GM21381 (cell line): Measurements from ENCODE around the gene TNFRSF1A.

Source experiments
- ATAC-seq: cut with Tn5 transposase; IDR thresholded peaks from one replicate; pipeline ENCODE4 v1.9.1; 2021; ENCODE audit warnings: mild to moderate bottlenecking, moderate library complexity; ENCODE audit not compliant: unreplicated experiment

The TNFRSF1A gene

DNA sequence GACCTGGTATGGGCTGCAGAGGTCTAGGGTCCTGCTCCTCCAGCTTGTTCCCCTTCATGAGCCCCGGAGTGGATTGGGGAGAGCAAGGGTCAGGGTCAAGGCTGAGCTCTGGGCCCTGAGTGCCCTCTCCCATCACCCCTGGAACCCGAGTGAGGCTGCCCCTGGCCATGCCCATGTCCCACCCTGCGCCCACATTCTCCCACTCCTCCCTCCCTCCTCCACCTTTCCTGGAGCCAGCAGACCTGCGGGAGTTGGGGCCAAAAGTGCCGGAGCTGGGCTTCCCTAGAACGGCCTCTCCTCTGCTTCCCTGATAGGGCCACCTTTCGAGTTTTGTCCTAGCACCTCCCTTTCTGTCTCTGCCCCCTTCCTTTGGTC is 32.9 kb upstream of the TNFRSF1A start:
- no peak for ATAC-seq

DNA sequence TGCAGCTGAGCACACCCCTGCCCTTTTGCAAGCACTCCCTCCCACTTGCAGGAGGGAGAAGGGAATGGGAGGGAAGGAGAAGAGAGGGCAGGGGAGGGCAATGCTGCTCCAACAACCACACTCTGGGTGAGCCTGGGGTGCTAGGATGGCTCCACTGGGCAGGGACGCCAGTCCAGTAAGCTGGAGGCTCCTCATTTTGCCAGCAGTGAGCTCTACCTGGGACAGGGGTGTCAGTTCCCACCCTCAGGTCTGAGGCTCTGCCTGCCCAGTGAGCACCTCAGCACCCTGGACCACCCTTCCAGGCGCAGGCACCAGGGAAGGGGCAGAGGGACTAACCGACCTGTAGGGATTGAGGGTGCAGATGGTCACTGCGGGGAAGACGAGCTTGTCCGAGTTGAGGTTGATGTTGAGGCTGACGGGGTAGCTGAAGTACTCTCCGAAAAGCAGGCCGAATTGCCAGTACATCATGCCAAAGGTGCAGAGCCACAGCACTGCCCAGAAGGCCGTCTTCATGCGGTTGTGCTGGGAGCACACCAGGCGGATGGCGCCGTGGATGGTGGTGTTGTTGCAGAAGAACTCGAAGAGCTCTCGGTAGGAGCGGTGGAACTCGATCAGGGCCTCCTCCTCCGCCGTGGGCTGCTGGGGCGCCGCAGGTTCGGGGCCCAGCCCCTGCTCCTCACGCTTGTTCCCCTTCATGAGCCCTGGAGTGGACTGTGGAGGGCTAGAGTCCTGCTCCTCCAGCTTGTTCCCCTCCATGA is 32.3 kb upstream of the TNFRSF1A start:
- no peak for ATAC-seq

DNA sequence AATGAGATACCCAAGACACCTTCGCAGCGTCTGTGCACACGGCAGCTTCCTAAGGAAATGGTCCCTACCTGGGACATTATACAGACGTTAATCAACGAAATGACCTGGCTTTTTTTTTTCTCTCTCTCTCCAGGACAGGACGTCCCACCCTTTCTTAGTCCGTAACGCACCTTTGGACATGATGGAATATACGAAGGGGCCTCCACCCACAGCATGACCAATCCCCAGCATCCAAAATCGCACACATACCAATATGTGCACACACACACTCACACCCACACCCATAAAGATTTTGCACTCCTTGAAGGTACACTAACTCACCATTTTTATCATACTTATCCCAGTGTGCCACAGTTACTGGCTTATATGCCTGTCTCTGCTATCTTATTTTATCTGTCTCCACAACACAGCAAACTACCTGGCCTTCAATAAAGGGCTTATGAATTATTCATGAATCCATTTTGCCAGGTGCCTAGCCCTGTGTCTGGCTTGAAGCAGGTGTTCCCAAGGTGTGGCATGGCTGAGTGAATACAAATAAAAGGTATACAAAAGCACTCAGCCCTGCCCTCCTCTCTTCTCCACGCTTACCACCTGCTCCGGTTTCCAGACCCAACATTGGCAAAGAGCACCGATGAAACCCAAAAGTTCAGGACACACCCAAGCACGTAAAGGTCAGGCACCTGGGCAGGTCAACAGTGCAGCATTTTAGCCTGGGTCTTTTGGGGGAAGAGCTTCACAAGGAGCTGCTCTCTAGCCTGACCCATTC is 31.3 kb upstream of the TNFRSF1A start:
- ATAC-seq = no peak

DNA sequence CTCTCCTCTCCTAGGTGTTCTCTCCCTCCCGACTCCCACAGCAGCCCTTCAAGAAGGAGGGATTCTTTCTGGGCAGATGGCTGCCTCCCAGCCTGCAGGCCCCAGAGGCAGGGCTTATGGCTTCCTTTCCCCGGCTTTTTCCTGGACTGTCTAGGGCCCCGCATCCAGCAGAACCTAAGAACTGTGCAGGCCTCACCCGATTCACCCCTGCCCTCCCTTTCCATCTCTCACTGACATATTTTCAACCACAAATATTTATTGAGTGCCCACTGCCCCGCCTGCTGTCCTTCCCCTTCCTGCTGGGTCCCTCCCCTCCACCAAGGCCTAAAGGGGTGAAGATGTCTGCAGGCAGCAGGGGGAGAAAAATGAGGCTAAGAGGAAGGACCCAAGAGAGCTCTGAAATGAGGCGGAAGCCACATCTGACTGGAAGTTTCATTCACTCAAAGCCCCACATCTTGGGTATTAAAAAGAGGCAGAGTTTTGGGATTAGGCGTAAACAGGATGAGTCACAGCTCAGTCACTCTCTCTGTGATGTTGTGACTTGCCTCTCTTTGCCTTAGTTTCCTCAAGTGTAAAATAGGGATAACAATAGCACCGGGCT is 30.6 kb upstream of the TNFRSF1A start:
- ATAC-seq = no peak

DNA sequence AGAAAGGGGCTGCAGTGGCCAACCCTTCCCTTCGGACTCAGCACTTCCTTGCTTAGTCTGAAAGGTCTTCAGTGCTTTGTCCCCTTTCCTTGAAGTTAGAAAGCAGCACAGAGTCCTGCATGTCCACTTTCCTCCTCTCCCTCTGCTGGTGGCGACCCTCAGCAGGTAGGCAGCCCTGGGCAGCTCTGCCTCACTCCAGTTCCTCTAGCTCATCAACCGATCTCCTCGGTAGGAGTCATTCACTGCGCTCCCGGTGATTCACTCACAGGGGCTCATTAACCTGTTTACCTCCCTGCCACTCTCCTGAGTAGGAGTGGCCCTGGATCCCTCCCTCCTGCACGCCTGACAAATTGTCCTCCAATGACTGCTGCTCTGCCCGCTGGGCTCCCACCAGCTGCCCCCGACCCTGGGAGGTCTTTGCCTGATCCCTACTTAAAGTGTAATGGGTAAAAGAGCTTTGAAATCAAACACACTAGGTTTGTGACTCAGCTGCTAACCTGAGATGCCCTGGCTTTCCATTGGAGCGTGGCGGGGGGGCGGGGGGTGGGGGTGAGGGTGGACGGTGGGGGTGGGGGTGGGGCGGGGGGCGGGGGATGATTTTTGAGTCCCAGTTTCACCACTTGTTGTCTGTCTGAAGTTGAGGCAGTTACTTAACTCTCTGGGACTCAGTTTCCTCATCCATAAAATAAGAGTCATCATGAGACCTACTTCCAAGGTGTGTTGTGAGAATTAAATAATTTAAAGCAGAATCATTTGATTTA is 29.3 kb upstream of the TNFRSF1A start:
- no peak for ATAC-seq

DNA sequence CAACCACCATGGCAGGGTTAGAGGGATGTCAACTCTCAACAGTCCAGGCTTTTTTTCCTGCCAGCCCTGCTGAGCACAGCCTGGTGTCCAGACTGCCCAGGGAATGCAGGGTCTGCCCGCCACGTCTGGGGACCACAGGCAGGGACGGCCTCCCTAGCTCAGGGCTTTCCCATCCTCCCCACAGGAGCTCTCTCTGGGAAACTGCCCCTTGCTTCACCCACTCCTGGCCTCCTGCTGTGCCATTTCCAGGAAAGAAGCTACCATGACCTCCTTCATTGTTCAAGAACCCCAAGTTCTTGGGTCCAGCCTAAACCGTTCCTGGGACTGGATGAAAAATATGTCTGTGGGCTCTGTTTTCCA is 28.7 kb upstream of the TNFRSF1A start:
- no peak for ATAC-seq

DNA sequence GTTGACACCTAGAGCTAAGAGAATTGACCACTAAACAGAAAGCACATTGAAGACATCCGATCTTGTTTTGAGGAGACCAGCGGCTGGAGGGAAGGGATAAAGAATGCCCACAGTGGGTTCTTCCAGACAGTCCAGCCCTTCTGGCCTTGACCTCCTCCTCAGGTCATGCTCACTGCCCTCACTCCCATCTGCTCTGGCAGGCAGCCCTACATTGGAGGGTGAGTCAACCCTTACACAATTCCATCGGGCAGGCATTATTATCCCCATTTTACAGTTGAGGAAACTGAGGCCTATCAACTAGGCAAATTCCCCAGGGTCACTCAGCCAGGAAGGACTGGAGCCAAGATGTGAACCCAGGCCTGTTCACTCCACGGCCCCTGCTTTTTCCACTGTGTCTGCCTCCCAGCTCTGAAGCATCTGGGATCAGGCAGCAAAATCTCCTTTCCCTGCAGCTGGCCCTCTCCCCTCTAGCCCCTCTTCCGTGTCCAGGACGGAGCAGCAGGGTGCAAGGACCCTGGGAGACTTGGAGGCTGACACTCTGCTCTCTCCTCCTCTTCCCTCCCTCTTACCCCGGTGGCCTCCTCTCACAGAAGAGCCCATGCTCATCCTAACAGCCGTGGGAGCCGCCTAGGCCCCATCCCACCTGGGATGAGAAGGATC is 28.2 kb upstream of the TNFRSF1A start:
- no peak for ATAC-seq

DNA sequence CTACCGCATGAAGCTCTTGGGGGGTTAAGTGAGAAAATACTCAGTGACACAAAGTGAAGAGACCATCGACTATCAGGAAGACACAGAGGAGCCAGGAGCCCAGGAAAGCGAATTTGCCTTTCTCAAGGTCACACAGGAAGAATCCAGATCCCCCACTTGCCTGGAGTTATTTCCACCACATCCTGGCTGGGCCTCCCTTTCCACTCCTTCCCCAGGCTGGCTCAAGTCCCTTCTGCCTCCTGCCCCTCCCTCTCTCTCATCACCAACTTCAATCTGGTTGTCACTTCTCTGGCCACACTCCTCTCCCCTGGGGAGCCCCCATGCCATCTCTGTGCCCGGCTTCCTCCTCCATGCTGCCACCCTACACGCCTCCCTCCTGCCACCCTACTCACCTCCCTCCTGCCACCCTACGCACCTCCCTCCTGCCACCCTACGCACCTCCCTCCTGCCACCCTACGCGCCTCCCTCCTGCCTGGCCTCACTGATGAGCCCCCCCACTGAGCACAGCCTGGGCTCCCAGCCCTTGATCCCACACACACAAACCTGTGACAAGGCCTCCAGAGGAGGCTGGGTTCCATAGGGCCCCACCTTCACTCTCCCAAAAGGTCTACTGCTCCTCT is 27.1 kb upstream of the TNFRSF1A start:
- no peak for ATAC-seq

DNA sequence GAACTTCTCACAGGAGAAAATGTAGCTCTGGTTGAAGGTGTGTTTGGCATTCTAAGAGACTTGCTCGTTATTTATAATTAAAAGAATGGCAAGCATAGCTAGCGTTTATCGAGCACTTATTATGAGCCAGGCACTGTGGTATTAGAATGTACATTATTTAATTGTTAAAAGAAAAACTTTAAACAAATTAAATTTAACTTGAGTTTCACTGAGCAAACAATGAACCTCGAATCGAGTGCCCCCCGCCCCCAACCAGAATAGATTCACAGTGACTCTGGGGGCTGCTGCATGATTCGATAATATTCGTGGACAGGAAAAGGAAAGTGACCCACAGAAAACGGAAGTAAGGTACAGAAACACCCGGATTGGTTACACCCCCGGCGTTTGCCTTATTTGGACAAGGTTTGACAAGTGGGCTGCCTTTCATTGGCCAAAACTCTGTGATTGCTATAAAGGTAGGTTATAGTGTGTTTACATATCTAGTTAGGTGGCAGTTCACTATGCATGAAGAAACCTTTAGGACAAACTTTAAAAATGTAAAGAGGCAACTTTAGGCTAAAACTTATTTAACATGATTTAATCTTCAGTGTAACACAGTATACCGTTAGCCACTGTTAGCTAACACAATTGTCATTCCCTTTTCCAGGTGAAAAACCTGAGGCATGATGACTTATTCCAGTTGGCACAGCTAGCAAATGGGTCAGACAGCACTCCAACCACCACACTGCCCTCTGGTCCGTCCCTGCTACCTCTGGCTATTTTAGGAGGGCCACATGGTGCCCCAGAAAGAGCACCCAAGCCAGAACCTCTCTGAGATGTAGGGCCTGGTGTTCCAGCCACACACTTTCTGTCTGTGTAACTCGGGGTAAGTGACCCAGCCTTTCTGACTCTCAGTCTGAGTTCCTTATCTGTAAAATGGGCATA is 26.4 kb upstream of the TNFRSF1A start:
- ATAC-seq = no peak

DNA sequence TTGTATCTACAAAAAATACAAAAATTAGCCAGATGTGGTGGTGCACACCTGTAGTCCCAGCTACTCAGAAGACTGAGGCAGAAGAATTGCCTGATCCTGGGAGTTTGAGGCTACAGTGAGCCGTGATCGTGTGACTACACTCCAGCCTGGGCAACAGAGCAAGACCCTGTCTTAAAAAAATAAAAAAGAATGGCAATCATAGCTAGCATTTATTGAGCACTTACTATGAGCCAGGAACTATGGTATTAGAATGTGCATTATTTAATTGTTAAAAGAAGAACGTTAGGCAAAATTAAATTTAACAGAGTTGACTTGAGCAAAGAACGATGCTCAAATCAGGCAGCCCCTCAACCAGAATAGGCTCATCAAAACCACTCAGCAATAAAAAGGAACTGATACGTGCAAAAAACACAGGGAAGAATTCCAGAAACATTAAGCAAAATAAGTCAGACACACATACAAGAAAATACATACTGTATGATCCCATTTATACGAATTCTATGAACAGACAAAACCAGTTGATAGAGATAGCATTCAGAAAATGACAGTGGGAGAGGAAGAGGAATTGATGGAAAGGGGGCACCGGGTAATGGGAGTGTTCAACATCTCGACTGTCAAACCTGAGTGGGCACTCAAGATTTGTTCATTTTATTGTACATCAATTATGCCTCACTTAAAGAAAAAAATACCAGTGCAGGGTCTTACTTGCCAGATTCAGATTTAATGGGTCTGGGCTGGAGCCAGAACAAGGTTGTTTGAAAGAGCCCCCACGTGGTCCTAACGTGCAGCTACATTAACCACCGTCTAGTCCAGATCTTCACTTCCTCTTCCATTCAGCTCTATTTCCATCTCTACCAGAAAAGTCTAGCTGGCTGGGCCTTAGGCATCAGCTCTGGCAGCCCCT is 25.4 kb upstream of the TNFRSF1A start:
- no peak for ATAC-seq

DNA sequence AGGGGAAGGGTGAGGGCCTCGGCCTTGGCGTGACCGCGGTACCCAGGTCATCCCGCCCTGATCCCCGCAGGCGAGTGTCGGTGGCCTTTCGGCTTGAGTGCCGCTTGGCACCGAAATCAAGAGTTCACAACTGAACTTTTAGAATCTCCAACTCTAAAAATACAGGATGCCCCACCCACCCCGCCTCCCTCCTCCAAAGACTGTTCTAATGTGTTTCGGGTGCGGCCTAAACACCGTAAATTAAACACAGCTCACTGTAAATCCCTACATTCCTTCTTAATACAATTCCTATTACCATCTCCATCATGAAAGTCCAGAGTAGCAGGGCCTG is 22.1 kb upstream of the TNFRSF1A start:
- no peak for ATAC-seq

DNA sequence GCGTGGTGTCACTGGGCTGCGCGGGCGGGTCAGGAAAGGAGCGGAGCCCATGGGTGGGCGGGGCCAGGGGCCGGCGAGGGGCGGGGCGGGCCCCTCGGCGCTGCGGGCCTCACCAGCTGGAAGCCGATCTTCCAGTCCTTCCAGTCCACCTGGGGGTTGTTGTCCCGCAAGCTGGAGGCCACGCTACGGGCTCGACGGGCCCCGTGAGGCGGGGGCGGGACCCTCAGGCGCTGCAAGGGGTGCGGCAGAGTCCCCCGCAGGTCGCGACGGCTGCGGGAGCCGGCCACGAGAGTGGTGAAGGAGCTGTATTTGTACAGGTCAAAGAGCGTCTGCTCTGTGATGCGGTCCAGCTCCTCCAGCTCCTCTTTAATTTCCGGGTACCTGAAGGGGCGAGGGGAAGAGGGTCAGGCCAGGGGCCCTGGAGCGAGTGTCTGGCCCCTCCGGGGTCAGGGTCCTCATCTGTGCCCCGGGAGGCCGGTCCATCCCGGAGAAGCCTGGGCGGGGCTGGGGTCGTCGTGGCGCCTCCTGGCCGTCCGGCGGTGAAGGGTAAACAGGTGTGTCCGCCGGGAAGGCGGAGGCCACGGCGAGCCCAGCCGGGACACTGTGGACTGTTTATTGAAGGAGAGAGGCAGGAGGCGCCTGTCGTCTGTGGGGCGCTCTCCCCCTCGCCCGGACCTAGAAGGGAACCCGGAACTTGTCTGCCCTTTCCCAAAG is 21.6 kb upstream of the TNFRSF1A start:
- peak; percentile 52 for ATAC-seq

DNA sequence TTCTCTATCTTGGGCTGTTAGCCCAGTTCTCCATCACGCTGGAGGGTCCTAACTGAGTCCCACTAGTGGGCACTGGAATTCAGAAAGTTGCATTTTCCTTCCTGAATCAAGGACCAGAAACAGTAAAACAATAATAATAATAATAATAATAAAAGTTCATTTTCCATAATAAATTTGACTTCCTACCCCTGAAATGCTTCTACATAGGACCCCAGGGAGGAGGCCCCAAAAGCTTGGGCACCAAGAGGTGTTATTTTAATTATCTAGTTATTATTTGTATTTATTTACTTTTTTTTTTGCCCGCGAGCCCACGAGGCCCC is 21.1 kb upstream of the TNFRSF1A start:
- no peak for ATAC-seq

DNA sequence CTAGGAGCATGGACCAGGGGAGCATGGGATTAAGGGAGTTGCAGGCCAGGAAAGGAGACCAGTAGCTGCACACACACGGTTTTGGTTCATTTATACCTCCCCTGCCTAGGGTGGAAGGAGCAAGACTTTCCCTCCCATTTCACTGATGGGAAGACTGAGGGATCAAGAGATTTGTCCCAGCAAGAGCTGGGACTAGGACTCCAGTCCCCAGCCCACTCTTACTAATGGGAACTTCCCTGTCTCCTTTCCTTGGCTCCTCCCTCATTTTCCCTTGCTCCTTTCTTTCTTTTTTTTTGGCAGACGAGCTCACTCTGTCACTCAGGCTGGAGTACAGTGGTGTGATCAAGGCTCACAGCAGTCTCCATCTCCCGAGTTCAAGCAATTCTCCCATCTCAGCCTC is 20.5 kb upstream of the TNFRSF1A start:
- no peak for ATAC-seq

DNA sequence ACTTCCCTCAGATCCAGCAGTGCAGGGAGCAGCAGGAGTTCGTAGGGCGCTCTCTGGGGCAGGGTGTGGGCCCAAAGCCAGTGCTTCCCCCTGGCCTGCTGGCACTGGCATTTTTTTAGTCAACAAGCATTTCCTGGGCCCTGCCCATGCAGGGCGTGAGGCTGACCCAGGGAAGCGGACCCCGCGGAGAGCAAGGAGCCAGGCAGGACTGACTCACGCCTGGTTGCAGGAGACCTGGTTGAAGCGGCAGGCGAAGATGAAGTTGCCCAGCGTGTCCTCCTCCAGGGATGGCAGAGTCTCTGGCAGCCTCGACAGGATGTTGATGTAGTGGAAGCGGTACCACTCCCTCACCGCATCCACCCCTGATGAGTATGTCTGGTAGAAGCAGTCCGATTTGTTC is 20.0 kb upstream of the TNFRSF1A start:
- no peak for ATAC-seq

DNA sequence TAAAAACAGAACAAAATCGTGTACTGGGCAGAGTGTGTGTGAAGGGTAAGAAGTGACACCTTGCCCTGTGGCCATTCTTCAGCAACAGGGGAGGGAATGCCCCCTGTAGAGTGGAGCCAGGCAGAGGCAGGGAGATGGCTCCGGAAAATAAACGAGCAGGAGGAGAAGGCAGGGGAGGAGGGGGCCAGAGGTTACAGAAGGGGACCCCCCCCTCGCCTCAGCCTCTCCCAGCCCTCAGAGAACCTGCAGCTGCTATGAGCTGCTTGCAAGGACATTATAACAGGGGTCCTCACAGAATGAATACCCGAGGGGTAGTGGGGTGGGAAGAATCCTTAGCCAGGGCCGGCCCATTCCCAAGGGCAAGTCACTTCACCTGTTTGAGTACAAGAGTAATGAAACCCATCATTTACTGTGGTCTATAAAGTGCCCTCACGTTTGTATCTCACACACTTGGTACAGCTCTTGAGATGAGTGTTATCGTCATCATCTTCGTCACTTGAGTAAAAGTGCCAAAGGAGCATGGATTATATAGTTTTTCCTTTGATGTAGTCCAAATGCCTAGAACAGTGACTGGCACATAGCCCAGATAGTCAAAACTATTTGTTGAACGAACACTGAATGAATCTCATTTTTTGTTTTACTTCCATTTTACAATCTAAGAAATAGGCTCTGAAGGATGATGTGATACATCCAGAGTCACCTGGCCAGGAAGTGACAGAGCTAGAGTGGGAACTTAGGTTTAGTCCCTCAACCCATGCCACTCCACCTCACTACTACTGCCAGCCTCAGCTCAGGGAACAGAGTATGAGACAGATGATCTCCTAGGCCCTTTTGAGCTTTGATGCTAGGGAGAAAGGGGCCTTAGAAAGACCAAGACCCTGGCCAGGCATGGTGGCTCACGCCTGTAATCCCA is 19.0 kb upstream of the TNFRSF1A start:
- no peak for ATAC-seq

DNA sequence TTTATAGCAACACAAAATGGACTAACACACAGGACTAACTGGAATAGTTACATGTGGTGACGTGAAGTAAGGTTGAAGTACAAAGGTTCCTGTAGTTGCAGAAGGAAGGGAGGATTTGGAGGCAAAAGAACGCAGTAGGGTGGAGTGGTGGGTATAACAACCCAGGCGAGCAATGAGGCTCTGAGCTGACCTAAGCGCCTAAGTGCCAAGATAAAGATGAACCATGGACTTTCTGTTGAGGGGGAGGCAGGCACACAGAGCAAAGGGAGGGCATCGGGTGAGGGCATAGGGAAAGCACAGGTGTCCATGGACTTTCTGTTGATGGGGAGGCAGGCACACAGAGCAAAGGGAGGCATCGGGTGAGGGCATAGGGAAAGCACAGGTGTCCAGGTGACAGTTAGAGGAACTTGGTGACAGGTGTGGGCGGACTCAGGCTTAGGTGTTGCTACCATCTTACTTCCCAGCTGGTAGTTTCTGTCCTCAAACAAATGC is 18.2 kb upstream of the TNFRSF1A start:
- ATAC-seq = no peak
